K562 (cell line): ENCODE measurements around the gene PIK3R2. TPM values are rescaled to one million over a fixed set of nuclear protein-coding genes. Genes with fewer than 3 reads are reported as not detected.

Experiments
- ATAC-seq: fragments of 200-7000 bp; cut with Tn5 transposase; 3 replicates; pipeline ENCODE4 v1.9.1; 2020; ENCODE audit warnings: moderate library complexity
- BruUV-seq: library from RNA; stranded (reverse); fragments of 400-500 nt; replicated peaks from 2 replicates; lab custom pipeline; 2021; lab: Mats Ljungman, UMichigan
- CTCF ChIA-PET: fragments of 300-600 bp; formaldehyde crosslinking; extraction: SDS; loops from one replicate; lab custom pipeline; 2021; ENCODE audit warnings: low intra/inter-chr PET ratio; lab: Yijun Ruan, JAX
- POLR2A ChIA-PET: fragments of 300-600, 350-650 bp; sonication (Branson Sonifier 250); formaldehyde crosslinking; extraction: SDS; loops from one replicate; lab custom pipeline; 2021; ENCODE audit warnings: antibody characterized with exemption, inconsistent platforms; lab: Yijun Ruan, JAX
- DNase-seq, 4 experiments: peaks; one replicate each; pipeline versions ENCODE4 v3.0.0 to v3.0.0-alpha.2; 2011 to 2018; ENCODE audit warnings: low spot score in 3 of 4, mixed read lengths in 3 of 4; ENCODE audit errors: extremely low read depth in 1 of 4
- FAIRE-seq: peaks from 2 replicates; lab custom pipeline; 2011; peaks lifted over from hg19 to GRCh38; lab: Jason Lieb, UNC
- H2AFZ ChIP-seq: 2 replicates; pipeline ENCODE4 v1.6.0; 2011; ENCODE audit warnings: low read depth, low read length, control low read depth, inconsistent platforms
- H3K27ac ChIP-seq: fragments of 200-600 bp; 3 replicates; pipeline ENCODE4 v1.8.0; 2011; ENCODE audit warnings: low read depth, mild to moderate bottlenecking, control low read depth, inconsistent platforms, low read length, moderate library complexity, mixed read lengths; ENCODE audit errors: extremely low read depth
- H3K27me3 ChIP-seq, 2 experiments: fragments of 300-600 bp in 1 of 2; 2 replicates in 1 of 2; 3 replicates in 1 of 2; pipeline versions ENCODE4 v1.6.0 to v1.8.0; 2011; ENCODE audit warnings: inconsistent platforms in 2 of 2, low read length in 2 of 2, mild to moderate bottlenecking in 1 of 2, mixed read lengths in 1 of 2, moderate library complexity in 1 of 2; ENCODE audit not compliant: control insufficient read depth in 2 of 2, insufficient read depth in 2 of 2
- H3K36me3 ChIP-seq: fragments of 300-600 bp; 3 replicates; pipeline ENCODE4 v1.8.0; 2011; ENCODE audit warnings: mild to moderate bottlenecking, low read length, inconsistent platforms; ENCODE audit not compliant: control insufficient read depth, insufficient read depth
- H3K4me1 ChIP-seq, 2 experiments: fragments of 200-600 bp in 1 of 2; replicated peaks in 1 of 2; 2 replicates in 1 of 2; 3 replicates in 1 of 2; pipeline versions ENCODE4 v1.5.1 to v1.8.0; 2011; ENCODE audit warnings: inconsistent platforms in 2 of 2, low read length in 2 of 2, mild to moderate bottlenecking in 1 of 2, mixed read lengths in 1 of 2, moderate library complexity in 1 of 2; ENCODE audit not compliant: control insufficient read depth in 2 of 2, insufficient read depth in 2 of 2
- H3K4me2 ChIP-seq: 2 replicates; pipeline ENCODE4 v1.6.1; 2011; ENCODE audit warnings: low read length, control low read depth, inconsistent platforms, mixed read lengths; ENCODE audit not compliant: insufficient read depth
- H3K4me3 ChIP-seq: fragments of 200-600 bp; sonication (generic), shearing (Covaris generic); 2 replicates; pipeline ENCODE4 v1.5.1; 2016; ENCODE audit warnings: control low read depth, inconsistent platforms
- H3K79me2 ChIP-seq: fragments of 200-600 bp; 3 replicates; pipeline ENCODE4 v1.8.0; 2011; ENCODE audit warnings: low read length, inconsistent platforms; ENCODE audit not compliant: control insufficient read depth, insufficient read depth
- H3K9ac ChIP-seq, 2 experiments: 2 replicates each; pipeline versions ENCODE4 v1.6.0 to v1.6.1; 2011; ENCODE audit warnings: low read depth in 2 of 2, low read length in 2 of 2, control low read depth in 1 of 2, inconsistent platforms in 1 of 2, mild to moderate bottlenecking in 1 of 2, mixed read lengths in 1 of 2; ENCODE audit not compliant: insufficient read depth in 1 of 2
- H3K9me1 ChIP-seq: one replicate; pipeline ENCODE4 v1.6.0; 2011; ENCODE audit warnings: inconsistent platforms, mild to moderate bottlenecking, low read length, moderate library complexity; ENCODE audit not compliant: control insufficient read depth, insufficient read depth
- H3K9me3 ChIP-seq: replicated peaks from 2 replicates; pipeline ENCODE4 v1.5.1; 2011; ENCODE audit warnings: low read depth, low read length, inconsistent platforms; ENCODE audit not compliant: control insufficient read depth, insufficient read depth
- H4K20me1 ChIP-seq: replicated peaks from 2 replicates; pipeline ENCODE4 v1.6.1; 2011; ENCODE audit warnings: low read length, inconsistent platforms, mixed read lengths; ENCODE audit not compliant: control insufficient read depth, insufficient read depth
- E2F3 ChIP-seq: fragments of 250-450 bp; sonication (Bioruptor Pico); IDR thresholded peaks from 2 replicates; pipeline ENCODE4 v1.4.0; 2020; ENCODE audit warnings: mild to moderate bottlenecking
- NR2F6 ChIP-seq: fragments of 450-650 bp; formaldehyde crosslinking; IDR thresholded peaks from 2 replicates; pipeline ENCODE4 v1.4.0; 2020; ENCODE audit warnings: mild to moderate bottlenecking
- POLR2G ChIP-seq: fragments of 200-400 bp; formaldehyde crosslinking; IDR thresholded peaks from 2 replicates; pipeline ENCODE4 v1.6.1; 2017; ENCODE audit warnings: low read depth, mild to moderate bottlenecking, antibody characterized with exemption, low read length, moderate library complexity
- PURB ChIP-seq: sonication (generic); formaldehyde crosslinking; IDR thresholded peaks from 2 replicates; pipeline ENCODE4 v1.9.0; 2021; ENCODE audit warnings: low read depth, mild to moderate bottlenecking, missing genetic modification reagents
- SIN3A ChIP-seq, 2 experiments: fragments of 150-350 bp in 1 of 2; IDR thresholded peaks; 2 replicates each; pipeline ENCODE4 v1.6.1; 2011 to 2016; ENCODE audit warnings: borderline replicate concordance in 2 of 2, low read depth in 2 of 2, low read length in 2 of 2, mild to moderate bottlenecking in 2 of 2, moderate library complexity in 2 of 2; ENCODE audit not compliant: control insufficient read depth in 1 of 2
- TEAD4 ChIP-seq, 2 experiments: sonication (generic) in 1 of 2; formaldehyde crosslinking in 1 of 2; IDR thresholded peaks; 2 replicates each; pipeline versions ENCODE4 v1.6.1 to v1.8.0; 2012 to 2022; ENCODE audit warnings: borderline replicate concordance in 1 of 2, inconsistent platforms in 1 of 2, low read length in 1 of 2, mild to moderate bottlenecking in 1 of 2, missing genetic modification reagents in 1 of 2
- THRA ChIP-seq: fragments of 450-650 bp; IDR thresholded peaks from 2 replicates; pipeline ENCODE4 v1.6.1; 2017; ENCODE audit warnings: mild to moderate bottlenecking, moderate library complexity
- ZNF143 ChIP-seq: sonication (generic); formaldehyde crosslinking; IDR thresholded peaks from 2 replicates; pipeline ENCODE4 v1.9.0; 2022; ENCODE audit warnings: mild to moderate bottlenecking, missing genetic modification reagents
- ZNF23 ChIP-seq: fragments of 250-450 bp; sonication (Bioruptor Pico); IDR thresholded peaks from 2 replicates; pipeline ENCODE4 v1.4.0; 2020; ENCODE audit warnings: mild to moderate bottlenecking
- ZNF431 ChIP-seq: sonication (generic); formaldehyde crosslinking; IDR thresholded peaks from 2 replicates; pipeline ENCODE4 v1.8.0; 2022; ENCODE audit warnings: mild to moderate bottlenecking, missing genetic modification reagents
- WGBS: fragments of 100-300 bp; shearing (Covaris generic); methylation state at CpG from one replicate; pipeline ENCODE4 v1.1.6; 2016; ENCODE audit warnings: low coverage, mixed read lengths; ENCODE audit not compliant: insufficient coverage; ENCODE audit errors: missing lambda C conversion rate; 5-methylcytosine and 5-hydroxymethylcytosine counted together
- in situ Hi-C: fragments of 300-500 bp; cut with MboI; formaldehyde crosslinking; loops from 4 replicates; pipeline ENCODE4 v1.15.0; 2018; ENCODE audit warnings: inconsistent platforms, mixed read lengths
- intact Hi-C: fragments of 100-400 bp; cut with micrococcal nuclease; formaldehyde crosslinking; loops from 2 replicates; pipeline ENCODE4 v1.14.2; 2022
- polyA plus RNA-seq, 8 experiments: library from polyadenylated mRNA; depleted of rRNA in 4 of 8; stranded (reverse) in 5 of 8; unstranded in 3 of 8; fragments of >200 nt; fragmentation: Nextera tagmentation in 2 of 8; fragmentation: Illumina TruSeq in 1 of 8; extraction: Ambion mirVana in 2 of 8; extraction: Trizol in 1 of 8; gene quantifications; 2 replicates each; pipeline versions ENCODE4 v1.2.1 to v1.2.3, GENCODE V29; 2011 to 2014; ENCODE audit warnings: inconsistent platforms in 1 of 8, missing spikeins in 1 of 8
- total RNA-seq, 7 experiments: library from RNA; depleted of rRNA in 6 of 7; stranded (reverse); fragments of >200 nt in 6 of 7; fragmentation: Illumina TruSeq in 2 of 7; extraction: Trizol in 2 of 7; gene quantifications; 2 replicates each; pipeline versions ENCODE4 v1.2.1 to v1.2.3, GENCODE V29; 2011 to 2021; ENCODE audit warnings: low replicate concordance in 1 of 7
- TF ChIP-seq, protein P1 (sequence below): fragments of 200-400 bp; formaldehyde crosslinking; IDR thresholded peaks from 2 replicates; pipeline ENCODE4 v1.6.1; 2017; ENCODE audit warnings: mild to moderate bottlenecking, low read depth, low read length, moderate library complexity
- TF ChIP-seq, protein P2 (sequence below): fragments of 250-450 bp; sonication (Bioruptor Pico); IDR thresholded peaks from 2 replicates; pipeline ENCODE4 v1.5.0; 2021
- TF ChIP-seq, protein P3 (sequence below): sonication (generic); formaldehyde crosslinking; IDR thresholded peaks from 2 replicates; pipeline ENCODE4 v1.9.0; 2022; ENCODE audit warnings: mild to moderate bottlenecking, missing genetic modification reagents

Gene PIK3R2
- total and polyA plus RNA-seq, 9 of the 15 experiments (the other 6 are each of a cell fraction or from before 2014, with no cell fraction given), result 0.39 to 37.9 (median 5.3) TPM

DNA sequence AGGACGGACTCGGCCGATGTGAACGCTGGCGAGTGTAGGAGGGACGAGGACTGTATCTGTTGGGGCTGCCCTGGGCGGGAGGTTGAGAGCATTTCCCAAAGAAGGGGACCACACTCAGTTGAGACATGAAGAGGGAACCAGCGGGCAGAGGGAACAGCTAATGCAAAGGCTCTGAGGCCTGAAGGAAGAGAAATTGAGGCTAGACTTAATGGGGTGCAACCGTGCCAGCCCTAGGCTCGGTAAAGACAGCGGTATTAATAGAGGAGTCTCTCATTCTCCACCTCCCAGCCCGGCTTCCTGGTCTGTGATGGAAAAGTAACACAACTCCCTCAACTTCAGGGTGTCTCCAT is 41.2 kb downstream of the PIK3R2 start (continued):
- TF ChIP-seq, protein P1, sequence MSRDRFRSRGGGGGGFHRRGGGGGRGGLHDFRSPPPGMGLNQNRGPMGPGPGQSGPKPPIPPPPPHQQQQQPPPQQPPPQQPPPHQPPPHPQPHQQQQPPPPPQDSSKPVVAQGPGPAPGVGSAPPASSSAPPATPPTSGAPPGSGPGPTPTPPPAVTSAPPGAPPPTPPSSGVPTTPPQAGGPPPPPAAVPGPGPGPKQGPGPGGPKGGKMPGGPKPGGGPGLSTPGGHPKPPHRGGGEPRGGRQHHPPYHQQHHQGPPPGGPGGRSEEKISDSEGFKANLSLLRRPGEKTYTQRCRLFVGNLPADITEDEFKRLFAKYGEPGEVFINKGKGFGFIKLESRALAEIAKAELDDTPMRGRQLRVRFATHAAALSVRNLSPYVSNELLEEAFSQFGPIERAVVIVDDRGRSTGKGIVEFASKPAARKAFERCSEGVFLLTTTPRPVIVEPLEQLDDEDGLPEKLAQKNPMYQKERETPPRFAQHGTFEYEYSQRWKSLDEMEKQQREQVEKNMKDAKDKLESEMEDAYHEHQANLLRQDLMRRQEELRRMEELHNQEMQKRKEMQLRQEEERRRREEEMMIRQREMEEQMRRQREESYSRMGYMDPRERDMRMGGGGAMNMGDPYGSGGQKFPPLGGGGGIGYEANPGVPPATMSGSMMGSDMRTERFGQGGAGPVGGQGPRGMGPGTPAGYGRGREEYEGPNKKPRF, result no peak
- TF ChIP-seq NR2F6 (CRISPR knock-in tag) (no peak), ZNF431 (CRISPR knock-in tag) (peak; percentile 5; the same call in 1 of the 2 replicates), SIN3A (IDR thresholded peaks at IDR 0.05; ENCODE audit: borderline replicate concordance in 2 of 2, control insufficient read depth in 1 of 2, low read depth in 2 of 2, low read length in 2 of 2) (peak; percentile 20 to 67; a peak in 2 of 4 replicates), E2F3 (CRISPR knock-in tag) (no peak)

GRCh38 chr19:18194554-18195238 is 41.7 kb downstream of the PIK3R2 start:
- no TSS peak for BruUV-seq
- peak overlapping the region; percentile 69 to 96 for H3K9ac ChIP-seq
- peaks cover 18% of the 10 kb centered on the region for H3K79me2 ChIP-seq
- CTCF ChIA-PET, result no interaction called here
- peaks cover 6% of the 10 kb centered on the region; the same call in 1 of the 2 replicates for H4K20me1 ChIP-seq
- intact Hi-C loops (no loop called here), in situ Hi-C loops (no loop called here)
- no peaks in the 10 kb centered on the region for H3K9me1 ChIP-seq
- H3K9me3 ChIP-seq, result no peaks in the 10 kb centered on the region
- FAIRE-seq, result peak; percentile 60
- peaks cover 17 to 43% of the 10 kb centered on the region in 2 experiments; a peak in 4 of 5 replicates for H3K4me1 ChIP-seq
- H3K4me3 ChIP-seq, result peak overlapping the region; percentile 89
- peak overlapping the region; percentile 80 for H3K27ac ChIP-seq
- WGBS, result 12% methylated on average over 17 of the region's 27 CpGs
- H3K4me2 ChIP-seq, result peak overlapping the region; percentile 94
- peak overlapping the region; percentile 81 for H2AFZ ChIP-seq
- peak; percentile 70 to 86 (median 82) for DNase-seq
- H3K36me3 ChIP-seq, result peaks cover 42% of the 10 kb centered on the region; the same call in 2 of the 3 replicates
- ATAC-seq, result peak; percentile 47
- H3K27me3 ChIP-seq, result no peaks in the 10 kb centered on the region
- POLR2A ChIA-PET, result interaction anchor here (0.6 to 2.3 kb wide), 5 partner anchors 10 to 988 kb away, joined by 3 to 11 read pairs (median 3); no protein-coding TSS in a partner anchor
- TF ChIP-seq ZNF23 (CRISPR knock-in tag) (no peak), PURB (CRISPR knock-in tag) (no peak), ZNF143 (CRISPR knock-in tag) (no peak), POLR2G (0 out of 2 replicates have a peak, but pooled peaks have one; percentile 11), THRA (no peak), SIN3A (IDR thresholded peaks at IDR 0.05; ENCODE audit: borderline replicate concordance in 2 of 2, control insufficient read depth in 1 of 2, low read depth in 2 of 2, low read length in 2 of 2) (0 out of 4 replicates have a peak, but pooled peaks of 1 of the 2 experiments have one; percentile 47), TEAD4 (IDR thresholded peaks at IDR 0.05; ENCODE audit: low read length) (no peak), TEAD4 (CRISPR knock-in tag; IDR thresholded peaks at IDR 0.05; ENCODE audit: borderline replicate concordance) (no peak)
- TF ChIP-seq, protein P2, sequence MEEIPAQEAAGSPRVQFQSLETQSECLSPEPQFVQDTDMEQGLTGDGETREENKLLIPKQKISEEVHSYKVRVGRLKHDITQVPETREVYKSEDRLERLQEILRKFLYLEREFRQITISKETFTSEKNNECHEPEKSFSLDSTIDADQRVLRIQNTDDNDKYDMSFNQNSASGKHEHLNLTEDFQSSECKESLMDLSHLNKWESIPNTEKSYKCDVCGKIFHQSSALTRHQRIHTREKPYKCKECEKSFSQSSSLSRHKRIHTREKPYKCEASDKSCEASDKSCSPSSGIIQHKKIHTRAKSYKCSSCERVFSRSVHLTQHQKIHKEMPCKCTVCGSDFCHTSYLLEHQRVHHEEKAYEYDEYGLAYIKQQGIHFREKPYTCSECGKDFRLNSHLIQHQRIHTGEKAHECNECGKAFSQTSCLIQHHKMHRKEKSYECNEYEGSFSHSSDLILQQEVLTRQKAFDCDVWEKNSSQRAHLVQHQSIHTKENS (CRISPR knock-in tag), result no peak
- TF ChIP-seq, protein P3, sequence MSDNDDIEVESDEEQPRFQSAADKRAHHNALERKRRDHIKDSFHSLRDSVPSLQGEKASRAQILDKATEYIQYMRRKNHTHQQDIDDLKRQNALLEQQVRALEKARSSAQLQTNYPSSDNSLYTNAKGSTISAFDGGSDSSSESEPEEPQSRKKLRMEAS (CRISPR knock-in tag), result no peak
